LNCaP clone FGC (cell line): ENCODE measurements around the gene BIRC6.

Experiments
- DNase-seq: peaks from one replicate; pipeline ENCODE4 v3.0.0-alpha.2; 2011; ENCODE audit warnings: low read depth
- H3K4me3 ChIP-seq: 2 replicates; pipeline ENCODE4 v1.5.1; 2011; ENCODE audit warnings: mild to moderate bottlenecking, low read depth, low read length, control low read depth
- TF ChIP-seq, protein P1 (sequence below): IDR thresholded peaks from 2 replicates; pipeline ENCODE4 v1.5.1; 2012; ENCODE audit warnings: mild to moderate bottlenecking; ENCODE audit not compliant: control insufficient read depth, insufficient read depth; ENCODE audit errors: extremely low read depth

BIRC6 gene

DNA sequence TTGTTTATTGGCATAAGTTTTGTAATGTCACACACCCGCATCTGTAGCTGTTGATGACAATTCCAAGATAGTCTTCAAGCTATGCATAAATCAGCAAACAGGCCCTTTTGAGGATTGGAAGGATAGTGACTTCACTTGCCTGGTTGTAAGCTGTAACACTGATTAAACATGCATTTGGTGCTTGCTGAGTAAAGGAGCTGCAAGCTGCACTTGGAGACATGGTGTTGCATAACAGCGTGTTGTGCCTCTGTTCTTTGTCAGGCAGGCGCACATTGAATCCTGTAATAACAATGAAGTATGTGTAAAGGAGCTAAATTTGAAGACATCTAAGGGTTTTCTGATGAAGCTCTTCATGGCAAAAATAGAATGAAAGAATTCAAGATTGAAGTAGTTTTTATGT is 202.3 kb downstream of the BIRC6 start:
- TF ChIP-seq, protein P1, sequence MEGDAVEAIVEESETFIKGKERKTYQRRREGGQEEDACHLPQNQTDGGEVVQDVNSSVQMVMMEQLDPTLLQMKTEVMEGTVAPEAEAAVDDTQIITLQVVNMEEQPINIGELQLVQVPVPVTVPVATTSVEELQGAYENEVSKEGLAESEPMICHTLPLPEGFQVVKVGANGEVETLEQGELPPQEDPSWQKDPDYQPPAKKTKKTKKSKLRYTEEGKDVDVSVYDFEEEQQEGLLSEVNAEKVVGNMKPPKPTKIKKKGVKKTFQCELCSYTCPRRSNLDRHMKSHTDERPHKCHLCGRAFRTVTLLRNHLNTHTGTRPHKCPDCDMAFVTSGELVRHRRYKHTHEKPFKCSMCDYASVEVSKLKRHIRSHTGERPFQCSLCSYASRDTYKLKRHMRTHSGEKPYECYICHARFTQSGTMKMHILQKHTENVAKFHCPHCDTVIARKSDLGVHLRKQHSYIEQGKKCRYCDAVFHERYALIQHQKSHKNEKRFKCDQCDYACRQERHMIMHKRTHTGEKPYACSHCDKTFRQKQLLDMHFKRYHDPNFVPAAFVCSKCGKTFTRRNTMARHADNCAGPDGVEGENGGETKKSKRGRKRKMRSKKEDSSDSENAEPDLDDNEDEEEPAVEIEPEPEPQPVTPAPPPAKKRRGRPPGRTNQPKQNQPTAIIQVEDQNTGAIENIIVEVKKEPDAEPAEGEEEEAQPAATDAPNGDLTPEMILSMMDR, result no peak
- no peak for DNase-seq
- no peak overlapping the region for H3K4me3 ChIP-seq

DNA sequence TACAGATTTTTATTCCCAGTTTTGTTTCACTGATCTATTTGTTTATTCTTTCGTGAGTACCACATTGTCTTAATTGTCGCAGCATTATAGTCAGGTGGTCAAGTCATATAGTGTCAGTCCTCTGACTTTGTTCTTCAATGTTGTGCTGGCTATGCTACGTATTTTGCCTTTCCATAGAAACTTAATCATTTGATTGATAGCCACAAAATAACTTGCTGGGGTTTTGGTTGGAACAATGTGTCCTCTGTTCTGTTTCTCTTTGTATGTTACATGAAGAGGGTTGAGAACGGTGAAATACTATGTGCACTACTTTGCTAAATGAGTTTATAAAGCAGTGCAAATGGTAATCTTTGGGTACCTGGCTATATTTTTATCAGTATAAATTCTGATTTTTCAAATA is 206.1 kb downstream of the BIRC6 start:
- H3K4me3 ChIP-seq, result no peak overlapping the region
- TF ChIP-seq, protein P1, result no peak
- no peak for DNase-seq

DNA sequence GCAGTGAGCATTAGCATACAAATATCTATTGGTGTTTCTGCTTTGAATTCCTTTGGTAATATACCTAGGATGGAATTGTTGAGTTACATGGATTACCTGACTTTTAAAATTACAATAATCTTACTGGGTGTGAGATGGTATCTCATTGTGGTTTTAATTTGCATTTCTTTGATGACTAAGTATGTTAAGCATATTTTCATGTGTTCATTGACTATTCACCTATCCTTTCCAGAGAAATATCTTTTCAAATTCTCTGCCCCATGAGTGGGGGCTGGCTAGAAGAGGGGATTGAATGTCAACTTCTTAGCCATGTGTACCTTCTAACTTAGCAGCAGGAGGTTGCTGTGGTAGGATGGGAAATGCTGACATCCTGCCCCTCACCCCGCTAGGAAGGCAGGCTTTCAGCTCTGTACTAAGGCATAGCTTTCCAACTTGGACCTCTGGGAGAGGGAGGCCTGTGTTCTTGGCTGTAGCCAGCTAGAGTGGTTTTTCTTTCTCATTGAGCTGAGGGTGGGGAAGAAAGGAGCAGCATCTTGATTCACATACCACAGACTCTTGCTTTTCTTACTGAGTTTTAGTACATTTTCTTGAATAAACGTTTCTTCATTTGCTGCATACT is 207.7 kb downstream of the BIRC6 start:
- DNase-seq, result no peak
- no peak overlapping the region for H3K4me3 ChIP-seq
- TF ChIP-seq, protein P1, result no peak

DNA sequence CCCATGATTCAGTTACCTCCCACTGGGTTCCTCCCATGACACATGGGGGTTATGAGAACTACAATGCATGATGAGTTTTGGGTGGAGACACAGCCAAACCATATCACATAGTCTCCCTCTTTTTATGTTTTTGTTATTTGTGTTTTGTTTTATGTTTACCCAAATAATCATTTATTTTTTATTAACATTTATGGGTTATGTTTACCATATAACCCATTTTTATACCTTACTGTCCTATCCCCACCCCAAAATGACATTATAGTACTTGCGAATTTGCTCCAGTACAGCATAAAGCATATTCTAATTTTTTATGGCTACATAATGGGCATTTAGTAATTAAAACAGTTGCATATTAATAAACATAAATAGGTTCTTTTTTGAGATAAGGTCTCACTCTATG is 209.1 kb downstream of the BIRC6 start:
- H3K4me3 ChIP-seq, result no peak overlapping the region
- DNase-seq, result no peak
- TF ChIP-seq, protein P1, result no peak

DNA sequence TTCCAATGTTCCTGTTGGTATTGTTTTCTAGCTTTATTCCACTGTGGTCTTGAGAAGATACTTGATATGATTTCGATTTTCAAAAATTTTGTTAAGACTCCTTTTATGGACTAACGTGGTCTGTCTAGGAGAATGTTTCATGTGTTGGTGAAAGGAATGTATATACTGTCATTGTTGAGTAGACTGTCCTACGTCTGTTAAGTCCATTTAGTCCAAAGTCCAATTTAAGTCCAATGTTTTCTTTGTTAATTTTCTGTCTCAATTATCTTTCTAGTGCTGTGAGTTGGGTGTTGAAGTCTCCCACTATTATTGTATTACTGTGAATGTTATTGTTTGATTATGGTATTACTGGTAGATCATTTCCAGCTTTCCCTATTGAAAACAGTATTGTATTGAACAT is 215.2 kb downstream of the BIRC6 start:
- DNase-seq, result no peak
- TF ChIP-seq, protein P1, result no peak
- no peak overlapping the region for H3K4me3 ChIP-seq

DNA sequence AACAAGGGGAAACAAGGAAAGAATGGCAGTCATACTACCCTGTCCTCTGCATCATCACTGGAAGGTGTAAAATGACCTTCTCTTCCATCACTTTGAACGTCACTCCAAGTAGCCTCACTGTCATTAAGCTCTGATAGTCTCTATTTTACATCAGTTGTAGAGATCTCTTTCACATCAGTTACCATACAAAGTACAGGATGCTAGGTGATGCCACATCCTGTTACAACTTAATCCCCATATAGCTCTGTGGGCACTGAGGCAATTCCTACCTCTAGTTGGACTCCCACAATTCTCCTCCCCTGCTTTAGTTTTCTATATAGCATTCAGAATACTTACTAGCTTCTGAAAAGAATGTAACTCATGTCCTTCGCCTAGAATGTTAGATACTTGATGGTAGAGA is 215.9 kb downstream of the BIRC6 start:
- H3K4me3 ChIP-seq, result no peak overlapping the region
- TF ChIP-seq, protein P1, result no peak
- no peak for DNase-seq
